Fibroblast of lung (primary cell): Measurements from ENCODE around the gene HGF. TPM values are rescaled to one million over a fixed set of nuclear protein-coding genes. Genes with fewer than 3 reads are reported as not detected.

Experiments
- DNase-seq, 2 donors: peaks; one replicate each; pipeline versions ENCODE4 v3.0.0 to v3.0.0-alpha.2; 2010; ENCODE audit warnings: low read depth in 2 of 2
- H2AFZ ChIP-seq: 2 replicates; pipeline ENCODE4 v1.5.1; 2012; ENCODE audit warnings: low read length, control low read depth, inconsistent platforms
- H3K27ac ChIP-seq: 2 replicates; pipeline ENCODE4 v1.5.1; 2011; ENCODE audit warnings: low read length, control low read depth; ENCODE audit not compliant: insufficient read depth
- H3K27me3 ChIP-seq: 2 replicates; pipeline ENCODE4 v1.5.1; 2011; ENCODE audit warnings: mild to moderate bottlenecking, low read length; ENCODE audit not compliant: control insufficient read depth, insufficient read depth
- H3K36me3 ChIP-seq: 2 replicates; pipeline ENCODE4 v1.5.1; 2011; ENCODE audit warnings: low read length; ENCODE audit not compliant: control insufficient read depth, insufficient read depth
- H3K4me1 ChIP-seq: 2 replicates; pipeline ENCODE4 v1.5.1; 2011; ENCODE audit warnings: low read length; ENCODE audit not compliant: control insufficient read depth, insufficient read depth; ENCODE audit errors: extremely low read depth
- H3K4me2 ChIP-seq: 2 replicates; pipeline ENCODE4 v1.5.1; 2011; ENCODE audit warnings: low read length, control low read depth; ENCODE audit not compliant: insufficient read depth; ENCODE audit errors: extremely low read depth
- H3K4me3 ChIP-seq, 4 experiments: fragments of 200-600 bp in 1 of 4; sonication (generic) in 1 of 4; replicated peaks in 1 of 4; 2 replicates each; pipeline ENCODE4 v1.5.1; 2011 to 2016; ENCODE audit warnings: low read length in 4 of 4, low read depth in 3 of 4, mild to moderate bottlenecking in 3 of 4, control low read depth in 2 of 4, inconsistent platforms in 1 of 4, mixed read lengths in 1 of 4; ENCODE audit not compliant: insufficient read depth in 1 of 4; ENCODE audit errors: control extremely low read depth in 1 of 4
- H3K79me2 ChIP-seq: 2 replicates; pipeline ENCODE4 v1.5.1; 2012; ENCODE audit warnings: mild to moderate bottlenecking, low read length, inconsistent platforms; ENCODE audit not compliant: control insufficient read depth, insufficient read depth
- H3K9ac ChIP-seq: 2 replicates; pipeline ENCODE4 v1.5.1; 2011; ENCODE audit warnings: mild to moderate bottlenecking, low read length, control low read depth; ENCODE audit not compliant: insufficient read depth
- H3K9me3 ChIP-seq: 2 replicates; pipeline ENCODE4 v1.5.1; 2012; ENCODE audit warnings: low read depth, low read length; ENCODE audit not compliant: control insufficient read depth, insufficient read depth
- H4K20me1 ChIP-seq: 2 replicates; pipeline ENCODE4 v1.5.1; 2011; ENCODE audit warnings: low read length; ENCODE audit not compliant: control insufficient read depth, insufficient read depth; ENCODE audit errors: extremely low read depth
- EZH2 ChIP-seq: IDR thresholded peaks from 2 replicates; pipeline ENCODE4 v1.5.1; 2012; ENCODE audit warnings: low read length, control low read depth, mild to moderate bottlenecking; ENCODE audit errors: missing control alignments
- polyA plus RNA-seq, 2 donors: library from polyadenylated mRNA; depleted of rRNA in 1 of 2; stranded (reverse) in 1 of 2; unstranded in 1 of 2; fragments of >200 nt; gene quantifications; 2 replicates each; pipeline ENCODE4 v1.2.1, GENCODE V29; 2011 to 2012; ENCODE audit warnings: missing spikeins in 1 of 2
- total RNA-seq: library from RNA; depleted of rRNA; stranded (reverse); fragments of >200 nt; gene quantifications from 2 replicates; pipeline ENCODE4 v1.2.1, GENCODE V29; 2014
- TF ChIP-seq, protein P1 (sequence below), 2 donors: IDR thresholded peaks in 1 of 2; conservative IDR thresholded peaks in 1 of 2; 1 replicate in 1 of 2; 2 replicates in 1 of 2; pipeline ENCODE4 v1.5.1; 2011 to 2012; ENCODE audit warnings: low read length in 2 of 2, control low read depth in 1 of 2, inconsistent platforms in 1 of 2, low read depth in 1 of 2, mild to moderate bottlenecking in 1 of 2

HGF gene
- total and polyA plus RNA-seq, 2 donors (not counting 1 experiment from before 2014, with no cell fraction given), result 212 to 243 TPM

DNA sequence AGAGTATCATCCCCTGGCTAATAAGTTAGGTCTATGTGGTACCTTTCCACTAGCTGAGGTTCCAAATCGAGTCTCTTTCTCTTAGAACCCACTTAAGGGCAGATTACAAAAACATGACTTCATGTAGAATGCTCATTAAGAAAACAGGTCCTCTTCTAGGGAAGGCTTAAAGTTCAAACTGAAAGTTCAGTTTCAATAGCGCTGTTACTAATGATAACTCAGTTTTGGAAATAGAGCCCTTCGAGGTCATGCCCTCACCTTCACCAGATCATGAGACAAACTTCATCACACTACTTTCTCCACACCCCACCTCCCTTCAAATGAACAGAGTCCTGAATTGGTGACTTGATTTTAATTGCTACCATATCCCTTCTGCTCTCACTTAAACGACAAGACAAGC is 26.2 kb downstream of the HGF start:
- H3K4me2 ChIP-seq, result no peak overlapping the region
- H3K27me3 ChIP-seq, result no peaks in the 10 kb centered on the region
- H3K9me3 ChIP-seq, result no peaks in the 10 kb centered on the region
- H3K36me3 ChIP-seq, result peaks cover 19% of the 10 kb centered on the region
- no peak overlapping the region for H3K27ac ChIP-seq
- H3K4me1 ChIP-seq, result no peaks in the 10 kb centered on the region
- no peaks in the 10 kb centered on the region for H3K79me2 ChIP-seq
- H2AFZ ChIP-seq, result no peak overlapping the region
- no peak for DNase-seq
- no peak overlapping the region for H3K9ac ChIP-seq
- TF ChIP-seq, protein P1, sequence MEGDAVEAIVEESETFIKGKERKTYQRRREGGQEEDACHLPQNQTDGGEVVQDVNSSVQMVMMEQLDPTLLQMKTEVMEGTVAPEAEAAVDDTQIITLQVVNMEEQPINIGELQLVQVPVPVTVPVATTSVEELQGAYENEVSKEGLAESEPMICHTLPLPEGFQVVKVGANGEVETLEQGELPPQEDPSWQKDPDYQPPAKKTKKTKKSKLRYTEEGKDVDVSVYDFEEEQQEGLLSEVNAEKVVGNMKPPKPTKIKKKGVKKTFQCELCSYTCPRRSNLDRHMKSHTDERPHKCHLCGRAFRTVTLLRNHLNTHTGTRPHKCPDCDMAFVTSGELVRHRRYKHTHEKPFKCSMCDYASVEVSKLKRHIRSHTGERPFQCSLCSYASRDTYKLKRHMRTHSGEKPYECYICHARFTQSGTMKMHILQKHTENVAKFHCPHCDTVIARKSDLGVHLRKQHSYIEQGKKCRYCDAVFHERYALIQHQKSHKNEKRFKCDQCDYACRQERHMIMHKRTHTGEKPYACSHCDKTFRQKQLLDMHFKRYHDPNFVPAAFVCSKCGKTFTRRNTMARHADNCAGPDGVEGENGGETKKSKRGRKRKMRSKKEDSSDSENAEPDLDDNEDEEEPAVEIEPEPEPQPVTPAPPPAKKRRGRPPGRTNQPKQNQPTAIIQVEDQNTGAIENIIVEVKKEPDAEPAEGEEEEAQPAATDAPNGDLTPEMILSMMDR (conservative IDR thresholded peaks at IDR 0.05 in 1 of 2, IDR thresholded peaks at IDR 0.05 in 1 of 2; ENCODE audit: low read depth in 1 of 2, low read length in 2 of 2), result no peak
- TF ChIP-seq EZH2, result no peak
- no peaks in the 10 kb centered on the region for H4K20me1 ChIP-seq
- no peak overlapping the region for H3K4me3 ChIP-seq

DNA sequence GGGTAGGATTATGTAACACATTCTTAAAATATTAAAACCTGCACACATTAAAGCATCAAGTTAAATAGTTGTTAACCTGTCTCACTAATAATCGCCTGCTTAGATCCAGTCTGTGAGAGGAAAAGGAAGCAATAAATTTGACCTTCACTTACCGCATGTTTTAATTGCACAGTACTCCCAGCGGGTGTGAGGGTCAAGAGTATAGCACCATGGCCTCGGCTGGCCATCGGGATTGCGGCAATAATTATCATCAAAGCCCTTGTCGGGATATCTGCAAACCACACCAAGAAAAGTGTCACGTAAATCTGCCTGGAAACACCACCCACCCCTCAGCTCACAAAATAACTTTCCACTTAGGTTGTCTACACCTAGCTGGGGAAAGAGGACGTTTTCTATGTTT is 26.6 kb downstream of the HGF start:
- Histone ChIP-seq H3K9ac (no peak overlapping the region), H3K27ac (no peak overlapping the region), H3K4me2 (no peak overlapping the region), H3K4me1 (no peaks in the 10 kb centered on the region), H3K9me3 (no peaks in the 10 kb centered on the region), H2AFZ (no peak overlapping the region), H3K27me3 (no peaks in the 10 kb centered on the region), H4K20me1 (no peaks in the 10 kb centered on the region), H3K79me2 (no peaks in the 10 kb centered on the region), H3K36me3 (peaks cover 19% of the 10 kb centered on the region), H3K4me3 (no peak overlapping the region)
- TF ChIP-seq, protein P1 (conservative IDR thresholded peaks at IDR 0.05 in 1 of 2, IDR thresholded peaks at IDR 0.05 in 1 of 2; ENCODE audit: low read depth in 1 of 2, low read length in 2 of 2), result no peak
- TF ChIP-seq EZH2, result no peak
- no peak for DNase-seq

DNA sequence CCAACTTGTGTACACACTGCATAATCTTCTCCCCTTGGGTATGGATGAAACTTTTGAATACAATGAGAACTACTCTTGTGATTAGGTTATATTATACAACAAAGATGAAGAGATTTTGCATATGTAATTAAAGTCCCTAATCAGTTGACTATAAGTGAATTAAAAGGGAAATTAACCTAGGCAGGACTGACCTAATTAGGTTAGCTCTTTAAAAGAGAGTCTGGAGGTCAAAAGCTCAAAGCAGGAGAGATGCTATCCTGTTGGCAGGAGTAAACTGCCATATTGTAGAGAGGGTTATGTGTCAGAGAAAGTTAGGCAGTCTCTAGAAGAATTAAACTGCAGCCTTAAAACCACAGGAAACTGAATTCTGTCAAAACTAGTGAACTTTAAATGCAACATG is 29.4 kb downstream of the HGF start:
- H2AFZ ChIP-seq, result no peak overlapping the region
- H3K27me3 ChIP-seq, result no peaks in the 10 kb centered on the region
- no peaks in the 10 kb centered on the region for H4K20me1 ChIP-seq
- H3K4me3 ChIP-seq, result no peak overlapping the region
- H3K4me2 ChIP-seq, result no peak overlapping the region
- TF ChIP-seq EZH2, result no peak
- TF ChIP-seq, protein P1 (conservative IDR thresholded peaks at IDR 0.05 in 1 of 2, IDR thresholded peaks at IDR 0.05 in 1 of 2; ENCODE audit: low read depth in 1 of 2, low read length in 2 of 2), result no peak
- DNase-seq, result no peak
- no peaks in the 10 kb centered on the region for H3K4me1 ChIP-seq
- H3K9ac ChIP-seq, result no peak overlapping the region
- H3K36me3 ChIP-seq, result peaks cover 19% of the 10 kb centered on the region
- no peaks in the 10 kb centered on the region for H3K79me2 ChIP-seq
- no peak overlapping the region for H3K27ac ChIP-seq
- H3K9me3 ChIP-seq, result no peaks in the 10 kb centered on the region
